Right atrium auricular region (tissue), 2 donors: Measurements from ENCODE around the gene PTPRD. TPM values are rescaled to one million over a fixed set of nuclear protein-coding genes. Genes with fewer than 3 reads are reported as not detected.

Experiments used
- DNase-seq: peaks from one replicate; pipeline ENCODE4 v3.0.0-alpha.2; 2019; ENCODE audit warnings: low spot score
- H3K27ac ChIP-seq, 2 donors: fragments of 200-600 bp; sonication (generic); 1 replicate in 1 of 2; 2 replicates in 1 of 2; pipeline ENCODE4 v1.5.1; 2016 to 2019
- H3K27me3 ChIP-seq, 2 donors: fragments of 200-600 bp; sonication (generic); one replicate each; pipeline versions ENCODE4 v1.5.1 to v1.6.0; 2017 to 2019
- H3K36me3 ChIP-seq: fragments of 200-600 bp; sonication (generic); one replicate; pipeline ENCODE4 v1.5.1; 2016
- H3K4me1 ChIP-seq, 2 donors: fragments of 200-600 bp; sonication (generic); one replicate each; pipeline versions ENCODE4 v1.5.1 to v1.6.0; 2017 to 2019
- H3K4me3 ChIP-seq, 2 donors: fragments of 200-600 bp; sonication (generic); 1 replicate in 1 of 2; 2 replicates in 1 of 2; pipeline ENCODE4 v1.5.1; 2017 to 2019; ENCODE audit warnings: mild to moderate bottlenecking in 1 of 2, moderate library complexity in 1 of 2
- H3K9me3 ChIP-seq, 2 donors: fragments of 200-600 bp; sonication (generic); one replicate each; pipeline ENCODE4 v1.5.1; 2019
- total RNA-seq, 2 donors: library from RNA; depleted of rRNA; stranded (reverse); fragments of >200 nt; gene quantifications; one replicate each; pipeline ENCODE4 v1.1.0, GENCODE V29; 2016
- TF ChIP-seq, protein P1 (sequence below), 2 donors: fragments of 200-600 bp; sonication (generic); IDR thresholded peaks; one replicate each; pipeline ENCODE4 v1.5.1; 2019; ENCODE audit warnings: antibody characterized with exemption in 2 of 2

Gene PTPRD
- total RNA-seq, 2 donors from 2014 or later: 5.5 to 6.6 TPM

DNA sequence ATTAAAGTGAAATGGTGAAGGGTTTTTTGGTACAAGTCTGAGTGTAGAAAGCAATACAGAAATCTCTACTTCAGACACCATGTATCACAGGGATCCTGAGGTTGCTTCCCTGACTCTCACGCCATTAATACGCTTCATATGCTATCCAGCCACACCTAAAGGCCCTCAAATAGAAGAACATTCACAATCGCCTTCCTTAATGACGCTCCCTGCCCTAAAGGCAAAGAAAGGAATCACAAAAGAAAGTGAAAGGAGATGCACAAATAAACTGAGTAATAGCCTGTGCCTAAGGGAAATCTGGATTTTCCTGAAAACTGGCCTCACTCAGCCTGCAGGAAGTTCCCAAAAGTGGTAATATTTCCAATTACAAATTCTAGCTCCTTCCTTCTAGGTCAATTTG, 1810.6 kb downstream of the PTPRD start:
- TF ChIP-seq, protein P1, sequence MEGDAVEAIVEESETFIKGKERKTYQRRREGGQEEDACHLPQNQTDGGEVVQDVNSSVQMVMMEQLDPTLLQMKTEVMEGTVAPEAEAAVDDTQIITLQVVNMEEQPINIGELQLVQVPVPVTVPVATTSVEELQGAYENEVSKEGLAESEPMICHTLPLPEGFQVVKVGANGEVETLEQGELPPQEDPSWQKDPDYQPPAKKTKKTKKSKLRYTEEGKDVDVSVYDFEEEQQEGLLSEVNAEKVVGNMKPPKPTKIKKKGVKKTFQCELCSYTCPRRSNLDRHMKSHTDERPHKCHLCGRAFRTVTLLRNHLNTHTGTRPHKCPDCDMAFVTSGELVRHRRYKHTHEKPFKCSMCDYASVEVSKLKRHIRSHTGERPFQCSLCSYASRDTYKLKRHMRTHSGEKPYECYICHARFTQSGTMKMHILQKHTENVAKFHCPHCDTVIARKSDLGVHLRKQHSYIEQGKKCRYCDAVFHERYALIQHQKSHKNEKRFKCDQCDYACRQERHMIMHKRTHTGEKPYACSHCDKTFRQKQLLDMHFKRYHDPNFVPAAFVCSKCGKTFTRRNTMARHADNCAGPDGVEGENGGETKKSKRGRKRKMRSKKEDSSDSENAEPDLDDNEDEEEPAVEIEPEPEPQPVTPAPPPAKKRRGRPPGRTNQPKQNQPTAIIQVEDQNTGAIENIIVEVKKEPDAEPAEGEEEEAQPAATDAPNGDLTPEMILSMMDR (IDR thresholded peaks at IDR 0.05): no peak
- Histone ChIP-seq H3K27ac (no peak overlapping the region), H3K9me3 (no peaks in the 10 kb centered on the region), H3K27me3 (no peaks in the 10 kb centered on the region), H3K4me3 (no peak overlapping the region), H3K4me1 (no peaks in the 10 kb centered on the region), H3K36me3 (no peaks in the 10 kb centered on the region)
- DNase-seq: no peak

DNA sequence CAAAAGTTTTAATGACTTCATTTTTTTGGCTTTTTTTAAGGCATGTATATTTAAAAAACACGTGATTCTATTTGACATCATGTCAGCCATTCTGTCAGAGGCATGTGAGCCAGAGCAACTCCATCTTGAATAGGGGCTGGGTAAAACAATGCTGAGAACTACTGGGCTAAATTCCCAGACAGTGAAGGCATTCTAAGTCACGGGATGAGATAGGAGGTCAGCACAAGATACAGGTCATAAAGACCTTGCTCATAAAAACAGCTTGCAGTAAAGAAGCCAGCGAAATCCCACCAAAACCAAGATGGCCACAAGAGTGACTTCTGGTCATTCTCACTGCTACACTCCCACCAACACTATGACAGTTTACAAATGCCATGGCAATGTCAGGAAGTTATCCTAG, 1812.6 kb downstream of the PTPRD start:
- TF ChIP-seq, protein P1 (IDR thresholded peaks at IDR 0.05): no peak
- H3K36me3 ChIP-seq: no peaks in the 10 kb centered on the region
- H3K4me3 ChIP-seq: no peak overlapping the region
- no peaks in the 10 kb centered on the region for H3K9me3 ChIP-seq
- DNase-seq: no peak
- H3K27me3 ChIP-seq: no peaks in the 10 kb centered on the region
- no peak overlapping the region for H3K27ac ChIP-seq
- no peaks in the 10 kb centered on the region for H3K4me1 ChIP-seq

DNA sequence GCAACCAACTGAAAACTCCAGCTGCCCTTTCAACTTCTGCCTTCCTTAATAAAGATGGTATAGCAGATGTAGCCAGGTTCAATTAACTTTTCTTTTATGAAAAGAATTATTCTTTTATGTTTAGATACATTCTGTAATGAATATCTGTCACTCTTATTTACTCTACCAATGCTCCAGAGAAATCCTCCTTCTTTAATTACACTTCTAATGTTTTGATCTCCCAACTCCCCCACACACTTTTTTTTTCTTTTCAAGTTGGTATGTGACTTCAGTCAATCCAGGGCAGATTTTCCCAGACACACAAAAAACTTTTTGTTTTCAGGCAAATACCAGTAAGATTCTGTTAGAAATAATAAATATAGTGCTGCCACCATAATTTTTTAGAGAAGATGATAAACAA, 1813.2 kb downstream of the PTPRD start:
- Histone ChIP-seq H3K27me3 (no peaks in the 10 kb centered on the region), H3K4me3 (no peak overlapping the region), H3K36me3 (no peaks in the 10 kb centered on the region), H3K9me3 (no peaks in the 10 kb centered on the region), H3K27ac (no peak overlapping the region), H3K4me1 (no peaks in the 10 kb centered on the region)
- TF ChIP-seq, protein P1 (IDR thresholded peaks at IDR 0.05): no peak
- no peak for DNase-seq

DNA sequence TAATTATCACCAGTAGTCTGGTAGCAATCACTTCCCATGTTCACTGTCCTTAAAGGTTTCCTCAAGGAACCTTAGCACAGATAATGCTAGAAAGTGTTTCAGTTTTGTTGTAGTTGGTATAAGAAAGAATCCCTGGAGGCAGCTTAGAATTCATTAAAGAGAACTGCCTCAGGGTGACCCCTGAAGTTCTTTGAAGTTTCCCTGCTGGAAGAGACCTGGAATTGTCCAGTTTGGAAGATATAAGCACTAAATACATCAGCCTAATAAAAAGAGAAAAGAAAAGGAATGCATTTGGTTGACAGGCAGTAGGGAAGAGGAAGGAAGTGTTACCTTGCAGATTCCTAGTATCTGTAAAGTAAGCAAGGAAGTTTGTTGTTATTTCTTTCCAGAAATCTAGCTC, 1813.6 kb downstream of the PTPRD start:
- H3K4me1 ChIP-seq: no peaks in the 10 kb centered on the region
- no peaks in the 10 kb centered on the region for H3K9me3 ChIP-seq
- DNase-seq: no peak
- TF ChIP-seq, protein P1 (IDR thresholded peaks at IDR 0.05): no peak
- no peaks in the 10 kb centered on the region for H3K36me3 ChIP-seq
- H3K4me3 ChIP-seq: no peak overlapping the region
- H3K27me3 ChIP-seq: no peaks in the 10 kb centered on the region
- no peak overlapping the region for H3K27ac ChIP-seq

DNA sequence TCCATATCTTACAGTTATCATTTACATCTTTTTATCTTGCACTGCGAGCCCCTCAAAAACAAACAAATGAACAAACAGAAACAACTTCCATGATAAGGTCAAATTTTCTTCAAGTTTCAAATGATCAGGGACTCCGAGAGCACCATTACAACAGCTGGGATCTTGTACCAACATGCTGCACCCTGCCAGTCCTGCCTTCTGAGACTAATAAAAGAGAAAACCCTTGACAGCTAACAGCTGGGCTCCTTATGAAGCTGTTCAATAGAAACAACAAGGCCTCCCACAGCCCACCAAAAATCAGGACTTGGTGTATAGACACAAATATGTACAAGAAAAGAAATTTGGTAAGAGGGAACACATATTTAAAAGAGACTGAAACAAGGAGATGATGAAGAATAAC, 1828.0 kb downstream of the PTPRD start:
- Histone ChIP-seq H3K9me3 (no peaks in the 10 kb centered on the region), H3K36me3 (no peaks in the 10 kb centered on the region), H3K27me3 (no peaks in the 10 kb centered on the region), H3K27ac (no peak overlapping the region), H3K4me1 (no peaks in the 10 kb centered on the region), H3K4me3 (no peak overlapping the region)
- DNase-seq: no peak
- TF ChIP-seq, protein P1 (IDR thresholded peaks at IDR 0.05): no peak

DNA sequence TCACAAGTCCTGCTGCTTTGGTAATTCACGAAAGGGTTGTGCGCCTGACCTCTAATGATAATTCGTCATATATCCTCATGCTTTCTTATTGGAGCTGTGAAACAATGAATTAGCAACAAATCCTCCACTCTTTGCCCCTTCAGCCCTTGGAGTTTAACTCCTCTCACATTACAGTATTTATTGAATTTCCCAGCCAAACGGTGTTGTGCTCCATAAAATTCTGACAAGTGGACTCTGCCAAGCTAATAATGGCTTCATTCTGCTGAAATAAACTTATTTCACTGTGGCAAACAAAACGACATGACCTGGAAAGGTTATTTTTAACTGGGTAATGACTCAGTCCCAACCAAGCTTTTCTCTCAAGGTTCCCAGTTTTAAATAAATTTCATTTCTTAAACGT, 1828.9 kb downstream of the PTPRD start:
- Histone ChIP-seq H3K27me3 (no peaks in the 10 kb centered on the region), H3K4me1 (no peaks in the 10 kb centered on the region), H3K9me3 (no peaks in the 10 kb centered on the region), H3K4me3 (no peak overlapping the region), H3K36me3 (no peaks in the 10 kb centered on the region), H3K27ac (peak overlapping the region in 1 of 2 donors; percentile 10)
- TF ChIP-seq, protein P1 (IDR thresholded peaks at IDR 0.05): no peak
- no peak for DNase-seq
